ENCODE measurements around the gene ZNF17. TPM values are rescaled to one million over a fixed set of nuclear protein-coding genes. Genes with fewer than 3 reads are reported as not detected.
A peak's percentile ranks its signal among the peaks of the same experiment; 100 is the strongest.

ZNF17 gene
- total RNA-seq, 3 donors from 2014 or later: 10.5 to 22.0 (median 11.2) TPM

DNA sequence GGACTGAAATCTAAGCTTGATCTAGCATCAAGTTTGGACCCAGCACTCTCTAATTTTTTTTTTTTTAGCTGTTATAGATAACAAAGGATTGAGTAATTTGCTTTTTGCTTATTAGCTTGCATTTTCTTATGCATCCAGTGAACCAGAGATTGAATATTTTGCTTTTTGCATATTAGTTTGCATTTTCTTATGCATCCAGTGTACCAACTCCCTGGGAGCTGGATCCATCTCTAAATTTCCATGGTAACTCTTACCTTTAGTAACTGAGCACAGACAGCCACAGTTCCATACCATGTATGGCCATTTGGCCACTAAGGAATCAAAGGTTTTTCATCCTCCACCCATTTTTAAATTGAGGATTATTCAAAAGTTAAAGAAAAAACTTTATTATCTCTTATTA lies 30.0 kb upstream of the ZNF17 start:
- intact Hi-C loops (cut with DNase I; ENCODE audit: low total_unique reads): no loop called here
- no peak overlapping the region for H3K4me3 ChIP-seq
- H3K36me3 ChIP-seq: peaks cover 7% of the 10 kb centered on the region
- no peak for DNase-seq (ENCODE audit: low spot score in 2 of 2)
- H3K4me1 ChIP-seq: no peaks in the 10 kb centered on the region
- H3K27ac ChIP-seq: no peak overlapping the region
- no peaks in the 10 kb centered on the region for H3K27me3 ChIP-seq
- H3K9me3 ChIP-seq: peaks cover 38 to 39% of the 10 kb centered on the region in 2 donors
- TF ChIP-seq POLR2AphosphoS5 (IDR thresholded peaks at IDR 0.05) (no peak), POLR2A (IDR thresholded peaks at IDR 0.05) (no peak)
- TF ChIP-seq, protein P1, sequence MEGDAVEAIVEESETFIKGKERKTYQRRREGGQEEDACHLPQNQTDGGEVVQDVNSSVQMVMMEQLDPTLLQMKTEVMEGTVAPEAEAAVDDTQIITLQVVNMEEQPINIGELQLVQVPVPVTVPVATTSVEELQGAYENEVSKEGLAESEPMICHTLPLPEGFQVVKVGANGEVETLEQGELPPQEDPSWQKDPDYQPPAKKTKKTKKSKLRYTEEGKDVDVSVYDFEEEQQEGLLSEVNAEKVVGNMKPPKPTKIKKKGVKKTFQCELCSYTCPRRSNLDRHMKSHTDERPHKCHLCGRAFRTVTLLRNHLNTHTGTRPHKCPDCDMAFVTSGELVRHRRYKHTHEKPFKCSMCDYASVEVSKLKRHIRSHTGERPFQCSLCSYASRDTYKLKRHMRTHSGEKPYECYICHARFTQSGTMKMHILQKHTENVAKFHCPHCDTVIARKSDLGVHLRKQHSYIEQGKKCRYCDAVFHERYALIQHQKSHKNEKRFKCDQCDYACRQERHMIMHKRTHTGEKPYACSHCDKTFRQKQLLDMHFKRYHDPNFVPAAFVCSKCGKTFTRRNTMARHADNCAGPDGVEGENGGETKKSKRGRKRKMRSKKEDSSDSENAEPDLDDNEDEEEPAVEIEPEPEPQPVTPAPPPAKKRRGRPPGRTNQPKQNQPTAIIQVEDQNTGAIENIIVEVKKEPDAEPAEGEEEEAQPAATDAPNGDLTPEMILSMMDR (IDR thresholded peaks at IDR 0.05): no peak

- Histone ChIP-seq H3K9me3 (peaks cover 20% of the 10 kb centered on the region in 2 donors), H3K27me3 (no peaks in the 10 kb centered on the region), H3K36me3 (no peaks in the 10 kb centered on the region), H3K27ac (no peak overlapping the region), H3K4me3 (no peak overlapping the region), H3K4me1 (no peaks in the 10 kb centered on the region)
- TF ChIP-seq POLR2AphosphoS5 (IDR thresholded peaks at IDR 0.05) (no peak), POLR2A (IDR thresholded peaks at IDR 0.05) (no peak)
- TF ChIP-seq, protein P1 (IDR thresholded peaks at IDR 0.05): no peak
- DNase-seq (ENCODE audit: low spot score in 2 of 2): no peak
- intact Hi-C loops (cut with DNase I; ENCODE audit: low total_unique reads): no loop called here
Observed at GRCh38 chr19:57382806-57383488, 28.0 kb upstream of the ZNF17 start.

DNA sequence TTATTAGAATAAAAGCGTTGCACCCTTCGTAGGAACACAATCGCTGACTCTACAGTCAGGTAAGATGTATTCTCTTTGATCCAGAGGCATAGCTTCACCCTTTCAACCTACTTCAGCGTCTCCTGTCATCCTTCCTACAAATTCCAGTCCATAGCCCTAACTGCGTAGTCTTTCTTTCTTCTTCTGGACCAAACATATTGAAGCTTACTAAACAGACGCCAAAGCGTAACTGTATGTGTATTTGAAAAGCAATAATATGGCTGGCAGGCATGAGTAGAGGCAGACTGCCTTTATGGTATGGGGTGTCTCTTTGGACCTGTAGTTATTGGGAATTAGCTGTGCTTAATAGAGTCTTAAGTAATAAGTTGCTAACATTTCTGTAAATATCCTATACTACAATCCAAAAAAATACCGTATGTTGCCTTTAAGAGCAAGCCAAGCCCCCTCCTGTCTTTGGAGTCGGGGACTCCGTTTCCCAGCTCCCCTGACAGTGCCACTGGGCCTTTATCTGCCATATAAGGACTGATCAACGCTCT lies 21.7 kb upstream of the ZNF17 start:
- Histone ChIP-seq H3K27me3 (no peaks in the 10 kb centered on the region), H3K4me3 (peak overlapping the region; percentile 68 to 83 (median 70)), H3K36me3 (no peaks in the 10 kb centered on the region), H3K9me3 (peaks cover 0 to 14% of the 10 kb centered on the region in 2 donors), H3K27ac (peak overlapping the region; percentile 92 to 96), H3K4me1 (no peaks in the 10 kb centered on the region)
- intact Hi-C loops (cut with DNase I; ENCODE audit: low total_unique reads): no loop called here
- no peak for DNase-seq (ENCODE audit: low spot score in 2 of 2)
- TF ChIP-seq POLR2AphosphoS5 (IDR thresholded peaks at IDR 0.05) (no peak), POLR2A (IDR thresholded peaks at IDR 0.05) (no peak)
- TF ChIP-seq, protein P1 (IDR thresholded peaks at IDR 0.05): no peak

- Histone ChIP-seq H3K27me3 (no peaks in the 10 kb centered on the region), H3K4me3 (peak within 1 kb of the TSS; percentile 68 to 83 (median 70)), H3K36me3 (no peaks in the 10 kb centered on the region), H3K4me1 (no peaks in the 10 kb centered on the region), H3K9me3 (peaks cover 0 to 19% of the 10 kb centered on the region in 2 donors), H3K27ac (peak within 1 kb of the TSS; percentile 92 to 96)
- intact Hi-C loops (cut with DNase I; ENCODE audit: low total_unique reads): no loop called here
- DNase-seq (ENCODE audit: low spot score in 2 of 2): peak; percentile 92 to 98
- TF ChIP-seq, protein P1 (IDR thresholded peaks at IDR 0.05): peak; percentile 36 to 64 (median 52)
- TF ChIP-seq POLR2A (IDR thresholded peaks at IDR 0.05) (peak; percentile 66), POLR2AphosphoS5 (IDR thresholded peaks at IDR 0.05) (peak; percentile 85 to 95 (median 90))
Observed at GRCh38 chr19:57389730-57390598, 21.0 kb upstream of the ZNF17 start, which contains the start of gene ZNF548. Gene ZNF548, plus strand, starts transcription at chr19:57389854. Its CDS starts 246 bp downstream, at chr19:57390100.
